Panc1 (cell line): Measurements from ENCODE around the gene PLD1. TPM values are rescaled to one million over a fixed set of nuclear protein-coding genes. Genes with fewer than 3 reads are reported as not detected.
"Not testable (repeated sequence)": the region's sequence is repeated elsewhere in the genome, so short reads cannot be mapped to it uniquely, and the experiment has no call there.

Experiments used
- ATAC-seq: fragments of 200-7000 bp; cut with Tn5 transposase; 2 replicates; pipeline ENCODE4 v1.9.1; 2020; ENCODE audit warnings: mild to moderate bottlenecking, moderate library complexity
- BruUV-seq: library from RNA; stranded (reverse); fragments of 400-500 nt; replicated peaks from 2 replicates; lab custom pipeline; 2021; lab: Mats Ljungman, UMichigan
- CTCF ChIA-PET: fragments of 300-600 bp; sonication (Branson Sonifier 250); formaldehyde crosslinking; loops from one replicate; lab custom pipeline; 2022; ENCODE audit warnings: antibody characterized with exemption; lab: Charles Lee
- POLR2A ChIA-PET: fragments of 300-600 bp; sonication (Branson Sonifier 250); formaldehyde crosslinking; loops from one replicate; lab custom pipeline; 2022; ENCODE audit warnings: antibody characterized with exemption; lab: Charles Lee
- DNase-seq: peaks from one replicate; pipeline ENCODE4 v3.0.0-alpha.2; 2010; ENCODE audit warnings: low read depth, low spot score
- H3K27ac ChIP-seq: 2 replicates; pipeline ENCODE4 v1.5.1; 2011; ENCODE audit warnings: mild to moderate bottlenecking, low read length, inconsistent platforms
- H3K27me3 ChIP-seq: fragments of 200-500 bp; sonication (Bioruptor generic); 2 replicates; pipeline ENCODE4 v1.6.0; 2014; ENCODE audit warnings: low read length, inconsistent platforms; ENCODE audit not compliant: control insufficient read depth, insufficient read depth
- H3K36me3 ChIP-seq: fragments of 200-500 bp; sonication (Bioruptor generic); 2 replicates; pipeline ENCODE4 v1.5.1; 2014; ENCODE audit warnings: inconsistent platforms, mild to moderate bottlenecking, low read length, moderate library complexity; ENCODE audit not compliant: control insufficient read depth, insufficient read depth
- H3K4me1 ChIP-seq: 2 replicates; pipeline ENCODE4 v1.5.1; 2011; ENCODE audit warnings: inconsistent platforms, mild to moderate bottlenecking, low read length, moderate library complexity; ENCODE audit not compliant: control insufficient read depth, insufficient read depth
- H3K4me3 ChIP-seq, 2 experiments: 2 replicates each; pipeline ENCODE4 v1.5.1; 2011 to 2012; ENCODE audit warnings: low read depth in 2 of 2, low read length in 2 of 2, mild to moderate bottlenecking in 2 of 2, inconsistent platforms in 1 of 2, moderate library complexity in 1 of 2
- H3K9me3 ChIP-seq: fragments of 200-500 bp; sonication (Bioruptor generic); 2 replicates; pipeline ENCODE4 v1.5.1; 2014; ENCODE audit warnings: low read depth, mild to moderate bottlenecking, inconsistent platforms, low read length, moderate library complexity; ENCODE audit not compliant: control insufficient read depth, insufficient read depth
- CTCF ChIP-seq: fragments of 450-650 bp; IDR thresholded peaks from 2 replicates; pipeline ENCODE4 v1.5.1; 2017; ENCODE audit warnings: mild to moderate bottlenecking
- POLR2AphosphoS5 ChIP-seq: IDR thresholded peaks from 2 replicates; pipeline ENCODE4 v1.6.1; 2012; ENCODE audit warnings: mild to moderate bottlenecking, low read depth, low read length, moderate library complexity
- REST ChIP-seq, 2 experiments: IDR thresholded peaks; 2 replicates each; pipeline ENCODE4 v1.6.1; 2011 to 2012; ENCODE audit warnings: low read depth in 2 of 2, control low read depth in 1 of 2, low read length in 1 of 2, mild to moderate bottlenecking in 1 of 2, moderate library complexity in 1 of 2; ENCODE audit not compliant: insufficient read depth in 1 of 2
- SIN3A ChIP-seq: IDR thresholded peaks from 2 replicates; pipeline ENCODE4 v1.6.1; 2012; ENCODE audit warnings: low read depth, mild to moderate bottlenecking, low read length, moderate library complexity, borderline replicate concordance; ENCODE audit not compliant: insufficient read depth
- TCF7L2 ChIP-seq: IDR thresholded peaks from 2 replicates; pipeline ENCODE4 v1.6.1; 2011; ENCODE audit warnings: mild to moderate bottlenecking, low read depth, low read length, inconsistent platforms
- in situ Hi-C: cut with HindIII; loops from 2 replicates; pipeline ENCODE4 v1.10.0; 2016; ENCODE audit warnings: low sequenced_read_pairs, low pct_unique_long_range_greater_than_20kb
- intact Hi-C: fragments of 100-400 bp; cut with micrococcal nuclease; formaldehyde crosslinking; loops from one replicate; pipeline ENCODE4 v1.10.0; 2022; ENCODE audit not compliant: unreplicated experiment
- total RNA-seq: library from RNA; stranded (reverse); gene quantifications from one replicate; pipeline ENCODE4 v1.2.1, GENCODE V29; 2021; ENCODE audit not compliant: unreplicated experiment

PLD1 gene
- total RNA-seq, 1 experiment from 2014 or later: 20.6 TPM

DNA sequence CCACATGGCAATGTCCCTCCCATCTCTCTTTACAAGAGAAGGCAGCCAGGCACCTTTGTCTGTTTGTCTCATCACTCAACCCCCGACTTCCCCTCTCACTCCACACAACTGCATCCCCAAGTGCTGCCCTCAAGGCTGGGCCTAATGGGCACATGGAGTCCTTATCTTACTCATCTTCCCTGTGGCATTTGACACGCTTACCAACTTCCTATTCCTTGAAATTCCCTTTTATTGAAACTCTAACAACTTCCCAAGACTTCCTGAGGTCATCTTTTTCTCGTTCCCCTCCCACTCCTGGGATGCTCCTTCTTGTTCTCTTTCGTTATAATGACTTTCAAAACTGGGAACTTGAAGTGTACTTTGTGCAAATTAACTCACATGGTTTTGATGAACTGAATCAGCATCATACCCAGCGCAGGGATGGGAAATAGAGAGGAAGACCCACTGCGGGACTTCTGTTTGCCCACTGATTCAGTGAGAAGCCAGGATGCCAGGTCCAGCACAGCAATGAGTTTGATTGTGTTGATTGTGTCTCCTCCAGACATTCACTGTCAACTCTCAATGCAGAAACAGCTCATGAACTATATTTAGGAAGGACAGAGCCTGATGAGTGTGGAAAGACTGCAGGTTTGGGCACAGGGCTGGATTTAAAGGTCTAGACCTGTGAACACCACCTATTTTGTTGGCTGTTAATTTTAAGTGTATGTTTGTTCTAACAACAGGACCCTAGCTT is 245.4 kb downstream of the PLD1 start:
- no peak for TF ChIP-seq TCF7L2
- TF ChIP-seq SIN3A: no peak
- no peak for TF ChIP-seq REST (IDR thresholded peaks at IDR 0.05; ENCODE audit: insufficient read depth in 1 of 2, low read depth in 2 of 2, low read length in 1 of 2)
- TF ChIP-seq CTCF: no peak
- no peak for TF ChIP-seq POLR2AphosphoS5
- no peak overlapping the region for H3K27ac ChIP-seq
- H3K27me3 ChIP-seq: no peaks in the 10 kb centered on the region; the same call in 1 of the 2 replicates
- in situ Hi-C loops (no loop called here), intact Hi-C loops (loop anchor here (5.0 kb wide), 2 partner anchors 513 to 603 kb away; no protein-coding TSS in a partner anchor)
- BruUV-seq: no TSS peak
- no peaks in the 10 kb centered on the region for H3K9me3 ChIP-seq
- DNase-seq (no peak), ATAC-seq (no peak)
- H3K36me3 ChIP-seq: no peaks in the 10 kb centered on the region
- ChIA-PET POLR2A (interaction anchor here (0.6 kb wide), 1 partner anchor 87 kb away, joined by 7 read pairs; no protein-coding TSS in a partner anchor), CTCF (interaction anchor here (0.6 kb wide), 1 partner anchor 10 kb away, joined by 9 read pairs; no protein-coding TSS in a partner anchor)
- H3K4me1 ChIP-seq: no peaks in the 10 kb centered on the region
- H3K4me3 ChIP-seq: no peak overlapping the region

GRCh38 chr3:171563298-171563697 is 247.0 kb downstream of the PLD1 start:
- no TSS peak for BruUV-seq
- TF ChIP-seq POLR2AphosphoS5: no peak
- no peak for TF ChIP-seq SIN3A
- TF ChIP-seq TCF7L2: no peak
- no peak for TF ChIP-seq CTCF
- Histone ChIP-seq H3K36me3 (no peaks in the 10 kb centered on the region), H3K27me3 (no peaks in the 10 kb centered on the region), H3K4me3 (no peak overlapping the region), H3K4me1 (no peaks in the 10 kb centered on the region), H3K9me3 (no peaks in the 10 kb centered on the region), H3K27ac (no peak overlapping the region)
- intact Hi-C loops (no loop called here), in situ Hi-C loops (no loop called here)
- ChIA-PET CTCF (interaction anchor here (0.7 kb wide), 1 partner anchor 30 kb away, joined by 3 read pairs; no protein-coding TSS in a partner anchor), POLR2A (no interaction called here)
- ATAC-seq (no peak), DNase-seq (no peak)

DNA sequence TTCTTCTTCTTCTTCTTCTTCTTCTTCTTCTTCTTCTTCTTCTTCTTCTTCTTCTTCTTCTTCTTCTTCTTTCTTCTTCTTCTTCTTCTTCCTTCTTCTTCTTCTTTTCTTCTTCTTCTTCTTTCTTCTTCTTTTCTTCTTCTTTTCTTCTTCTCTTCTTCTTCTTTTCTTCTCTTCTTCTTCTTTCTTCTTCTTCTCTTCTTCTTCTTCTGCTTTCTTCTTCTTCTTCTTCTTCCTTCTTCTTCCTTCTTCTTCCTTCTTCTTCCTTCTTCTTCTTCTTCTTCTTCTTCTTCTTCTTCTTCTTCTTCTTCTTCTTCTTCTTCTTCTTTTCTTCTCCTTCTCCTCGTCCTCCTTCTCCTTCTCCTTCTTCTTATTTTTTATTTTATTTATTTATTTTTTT is 247.8 kb downstream of the PLD1 start:
- DNase-seq, H3K27me3 ChIP-seq, H3K4me3 ChIP-seq, intact Hi-C loops, BruUV-seq, in situ Hi-C loops, H3K4me1 ChIP-seq, H3K9me3 ChIP-seq, H3K36me3 ChIP-seq, H3K27ac ChIP-seq, POLR2A ChIA-PET, ATAC-seq: not testable (repeated sequence)
- CTCF ChIA-PET: interaction anchor here (0.7 kb wide), 1 partner anchor 521 kb away, joined by 7 read pairs; no protein-coding TSS in a partner anchor
